Stomach (tissue), 9 donors: ENCODE results near the gene MYO5A. TPM values are rescaled to one million over a fixed set of nuclear protein-coding genes. Genes with fewer than 3 reads are reported as not detected.

ENCODE experiments used
- DNase-seq, 2 donors: peaks; one replicate each; pipeline versions ENCODE4 v3.0.0 to v3.0.0-alpha.2; 2013 to 2019
- H3K27ac ChIP-seq, 5 donors: fragments of 200-600 bp in 4 of 5; sonication (generic) in 4 of 5; one replicate each; pipeline ENCODE4 v1.5.1; 2013 to 2019; ENCODE audit warnings: mild to moderate bottlenecking in 1 of 5, moderate library complexity in 1 of 5
- H3K27me3 ChIP-seq, 3 donors: fragments of 200-600 bp; sonication (generic); one replicate each; pipeline ENCODE4 v1.5.1; 2017 to 2019; ENCODE audit warnings: mixed run types in 1 of 3
- H3K36me3 ChIP-seq, 4 donors: fragments of 200-600 bp; sonication (generic); 1 replicate in 3 of 4; 2 replicates in 1 of 4; pipeline ENCODE4 v1.5.1; 2016 to 2019
- H3K4me1 ChIP-seq, 4 donors: fragments of 200-600 bp; sonication (generic); one replicate each; pipeline ENCODE4 v1.5.1; 2016 to 2019
- H3K4me3 ChIP-seq, 4 donors: fragments of 200-600 bp; sonication (generic) in 3 of 4; one replicate each; pipeline ENCODE4 v1.5.1; 2016 to 2019; ENCODE audit warnings: mild to moderate bottlenecking in 1 of 4
- H3K9me3 ChIP-seq, 4 donors: fragments of 200-600 bp; sonication (generic); one replicate each; pipeline ENCODE4 v1.5.1; 2016 to 2019
- CTCF ChIP-seq, 7 experiments: fragments of 450-650 bp in 4 of 7; fragments of 200-600 bp in 3 of 7; sonication (generic) in 3 of 7; IDR thresholded peaks; one replicate each; pipeline ENCODE4 v1.5.1; 2016 to 2019; ENCODE audit warnings: antibody characterized with exemption in 7 of 7, control low read depth in 2 of 7, mild to moderate bottlenecking in 1 of 7
- EP300 ChIP-seq: sonication (generic); formaldehyde crosslinking; IDR thresholded peaks from one replicate; pipeline ENCODE4 v1.6.1; 2017; ENCODE audit warnings: antibody characterized with exemption
- POLR2A ChIP-seq, 4 donors: fragments of 450-650 bp; IDR thresholded peaks; one replicate each; pipeline ENCODE4 v1.6.1; 2016; ENCODE audit warnings: antibody characterized with exemption in 4 of 4, control low read depth in 2 of 4, mild to moderate bottlenecking in 1 of 4, moderate library complexity in 1 of 4
- POLR2AphosphoS5 ChIP-seq, 3 donors: sonication (generic); formaldehyde crosslinking; IDR thresholded peaks; one replicate each; pipeline ENCODE4 v1.6.1; 2016; ENCODE audit warnings: antibody characterized with exemption in 3 of 3
- WGBS, 5 donors: extraction: QIAGEN DNeasy Blood & Tissue Kit in 3 of 5; methylation state at CpG; one replicate each; pipeline versions ENCODE4 v1.1.5 to v1.1.7; 2013 to 2018; 5-methylcytosine and 5-hydroxymethylcytosine counted together
- intact Hi-C: fragments of 100-400 bp; cut with DNase I; formaldehyde crosslinking; loops from one replicate; pipeline ENCODE4 v1.15.1; 2023; ENCODE audit warnings: low total_unique reads
- polyA plus RNA-seq, 3 donors: library from polyadenylated mRNA; stranded (reverse); fragments of 200-250 nt; gene quantifications; one replicate each; pipeline ENCODE4 v1.2.3, GENCODE V29; 2013
- total RNA-seq, 5 donors: library from RNA; depleted of rRNA; stranded (reverse); fragments of >200 nt; gene quantifications; one replicate each; pipeline versions ENCODE4 v1.1.0 to v1.2.3, GENCODE V29; 2014 to 2016
- donor health status: healthy with polysubstance abuse.
- donor health status: Bipolar disorder and iron deficiency.
- donor health status: healthy.

The MYO5A gene
- total and polyA plus RNA-seq, 8 donors, result 1.2 to 26.2 (median 12.0) TPM

DNA sequence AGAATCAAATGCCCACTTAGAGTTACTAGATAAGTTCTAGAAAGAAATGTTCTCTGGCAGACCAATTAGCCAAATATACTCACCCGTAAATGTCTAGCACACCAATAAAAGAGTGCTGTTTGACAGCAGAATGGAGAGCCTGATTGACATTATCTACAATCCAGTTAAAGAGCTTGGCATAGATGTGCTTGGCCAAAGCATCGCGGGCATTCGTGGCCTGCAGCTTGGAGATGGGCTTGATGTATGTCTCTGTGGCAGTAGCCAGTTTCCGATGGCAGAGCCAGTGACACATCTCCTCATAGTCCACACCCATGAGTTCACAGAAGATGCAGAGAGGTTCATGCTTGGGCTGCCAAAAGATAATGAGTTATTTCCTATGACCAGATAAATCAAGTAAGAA lies 131.6 kb downstream of the MYO5A start:
- H3K27me3 ChIP-seq, result no peaks in the 10 kb centered on the region
- WGBS, 5 donors, result 95 to 99% (median 97%) methylated on average over 5 of the region's 5 CpGs
- H3K4me1 ChIP-seq, result no peaks in the 10 kb centered on the region
- intact Hi-C loops, result no loop called here
- TF ChIP-seq CTCF (IDR thresholded peaks at IDR 0.05) (no peak), POLR2A (IDR thresholded peaks at IDR 0.05) (no peak), EP300 (no peak), POLR2AphosphoS5 (IDR thresholded peaks at IDR 0.05) (no peak)
- H3K9me3 ChIP-seq, result no peaks in the 10 kb centered on the region
- H3K4me3 ChIP-seq, result no peak overlapping the region
- peaks cover 5 to 30% (median 16%) of the 10 kb centered on the region in 4 donors for H3K36me3 ChIP-seq
- no peak overlapping the region for H3K27ac ChIP-seq
- DNase-seq, result no peak

DNA sequence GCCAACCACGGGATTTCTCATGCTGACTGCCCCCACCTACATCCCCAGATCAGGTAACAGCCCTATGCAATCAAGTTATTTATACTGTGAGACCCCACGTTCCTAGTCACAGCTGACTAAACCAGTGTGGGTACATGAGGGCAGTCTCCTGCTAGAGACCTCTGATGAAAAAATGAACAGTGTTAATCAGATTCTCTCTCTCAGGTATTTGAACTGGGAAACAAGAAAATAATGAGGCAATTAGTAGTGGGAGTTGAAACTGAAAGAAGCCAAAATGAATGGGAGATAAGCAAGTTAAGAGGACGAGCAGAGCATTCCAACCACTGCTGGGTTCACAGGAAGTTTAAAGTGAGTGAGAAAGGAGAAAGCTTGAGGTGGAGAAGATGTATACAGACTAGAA lies 134.6 kb downstream of the MYO5A start:
- intact Hi-C loops, result no loop called here
- Histone ChIP-seq H3K4me3 (no peak overlapping the region), H3K27ac (no peak overlapping the region), H3K9me3 (no peaks in the 10 kb centered on the region), H3K27me3 (no peaks in the 10 kb centered on the region), H3K36me3 (peaks cover 5 to 53% (median 34%) of the 10 kb centered on the region in 4 donors), H3K4me1 (no peaks in the 10 kb centered on the region)
- peak in 1 of 2 donors; percentile 2 for DNase-seq
- 44 to 66% (median 52%) methylated on average over 3 of the region's 3 CpGs for WGBS, 5 donors
- TF ChIP-seq POLR2AphosphoS5 (IDR thresholded peaks at IDR 0.05), result no peak
- no peak for TF ChIP-seq CTCF (IDR thresholded peaks at IDR 0.05)
- TF ChIP-seq POLR2A (IDR thresholded peaks at IDR 0.05), result no peak
- no peak for TF ChIP-seq EP300

DNA sequence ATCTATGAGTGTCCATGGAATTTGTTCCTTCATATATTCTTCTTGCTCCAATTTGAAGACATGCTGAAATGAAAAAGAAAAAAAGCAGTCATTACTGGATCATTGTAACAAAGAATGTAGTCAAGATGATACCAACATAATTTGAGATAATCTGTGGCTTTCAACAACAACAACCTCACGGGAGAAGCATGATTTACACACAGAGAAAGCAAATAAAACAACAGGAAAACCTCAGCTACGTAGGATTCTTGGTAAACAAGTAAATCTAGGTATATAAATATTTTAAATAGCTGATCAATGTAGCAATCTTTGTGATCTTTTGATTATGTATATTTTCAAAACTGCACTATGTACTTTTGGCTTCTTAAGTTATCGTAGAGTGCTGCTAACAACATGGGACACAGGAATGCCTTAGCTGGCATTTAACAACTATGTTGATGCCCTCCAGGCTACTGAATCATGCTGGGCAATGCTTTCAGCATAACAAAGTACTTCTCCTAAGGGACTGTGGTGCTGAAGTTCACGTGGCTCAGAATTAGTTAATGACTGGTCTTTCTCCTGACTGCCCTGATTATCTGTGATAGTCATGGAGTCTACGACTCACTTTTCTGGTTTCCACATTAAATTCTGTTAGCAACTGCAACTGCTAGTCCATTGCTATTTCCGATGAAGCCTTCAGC lies 136.5 kb downstream of the MYO5A start:
- Histone ChIP-seq H3K27me3 (no peaks in the 10 kb centered on the region), H3K9me3 (no peaks in the 10 kb centered on the region), H3K36me3 (peaks cover 5 to 64% (median 48%) of the 10 kb centered on the region in 4 donors), H3K4me1 (no peaks in the 10 kb centered on the region), H3K4me3 (no peak overlapping the region), H3K27ac (no peak overlapping the region)
- intact Hi-C loops, result no loop called here
- no peak for DNase-seq
- TF ChIP-seq CTCF (IDR thresholded peaks at IDR 0.05) (no peak), EP300 (no peak), POLR2AphosphoS5 (IDR thresholded peaks at IDR 0.05) (no peak), POLR2A (IDR thresholded peaks at IDR 0.05) (no peak)
- WGBS, 5 donors, result 65 to 71% (median 70%) methylated on average over 6 of the region's 6 CpGs

GRCh38 chr15:52391069-52391468 lies 137.6 kb downstream of the MYO5A start:
- DNase-seq, result no peak
- Histone ChIP-seq H3K4me1 (no peaks in the 10 kb centered on the region), H3K4me3 (no peak overlapping the region), H3K36me3 (peaks cover 0 to 60% (median 46%) of the 10 kb centered on the region in 4 donors), H3K9me3 (no peaks in the 10 kb centered on the region), H3K27me3 (no peaks in the 10 kb centered on the region), H3K27ac (no peak overlapping the region)
- TF ChIP-seq EP300, result no peak
- TF ChIP-seq POLR2A (IDR thresholded peaks at IDR 0.05), result no peak
- TF ChIP-seq CTCF (IDR thresholded peaks at IDR 0.05), result no peak
- no peak for TF ChIP-seq POLR2AphosphoS5 (IDR thresholded peaks at IDR 0.05)
- intact Hi-C loops, result no loop called here
- 95 to 98% (median 98%) methylated on average over 4 of the region's 4 CpGs for WGBS, 5 donors
